Tongue (tissue), 2 donors: Measurements from ENCODE around the gene SLC17A9. TPM values are rescaled to one million over a fixed set of nuclear protein-coding genes. Genes with fewer than 3 reads are reported as not detected.
"Not testable (repeated sequence)": the region's sequence is repeated elsewhere in the genome, so short reads cannot be mapped to it uniquely, and the experiment has no call there.

Experiments used
- DNase-seq: peaks from one replicate; pipeline ENCODE4 v3.0.0-alpha.2; 2015
- total RNA-seq: library from RNA; depleted of rRNA; stranded (reverse); fragments of >200 nt; gene quantifications from one replicate; pipeline ENCODE4 v1.2.3, GENCODE V29; 2014

Gene SLC17A9
- total RNA-seq, 1 donor from 2014 or later: 2.3 TPM

GRCh38 chr20:62921119-62921687, 31.3 kb upstream of the SLC17A9 start:
- DNase-seq: peak; percentile 55

- DNase-seq: no peak
Measured at GRCh38 chr20:62922451-62922921, 30.0 kb upstream of the SLC17A9 start.

GRCh38 chr20:62923059-62923668, 29.3 kb upstream of the SLC17A9 start:
- DNase-seq: not testable (repeated sequence)

GRCh38 chr20:62923669-62924441, 28.7 kb upstream of the SLC17A9 start:
- no peak for DNase-seq

GRCh38 chr20:62924442-62925075, 27.9 kb upstream of the SLC17A9 start:
- peak; percentile 25 for DNase-seq

GRCh38 chr20:62925076-62925419, 27.5 kb upstream of the SLC17A9 start:
- no peak for DNase-seq

GRCh38 chr20:62925420-62926228, 26.9 kb upstream of the SLC17A9 start:
- peak; percentile 36 for DNase-seq

GRCh38 chr20:62926229-62927127, 26.0 kb upstream of the SLC17A9 start, which contains the start of gene DIDO1:
DIDO1 (minus strand) TSS chr20:62926505.
- DNase-seq: peak; percentile 94

GRCh38 chr20:62927128-62927705, 25.3 kb upstream of the SLC17A9 start:
- DNase-seq: no peak

- no peak for DNase-seq
Measured at GRCh38 chr20:62928246-62928939, 24.1 kb upstream of the SLC17A9 start.

GRCh38 chr20:62929051-62929538, 23.4 kb upstream of the SLC17A9 start:
- peak; percentile 58 for DNase-seq

- no peak for DNase-seq
Measured at GRCh38 chr20:62931464-62931863, 21.0 kb upstream of the SLC17A9 start.

- no peak for DNase-seq
Measured at GRCh38 chr20:62933966-62934365, 18.5 kb upstream of the SLC17A9 start.

- DNase-seq: no peak
Measured at GRCh38 chr20:62935204-62935967, 17.1 kb upstream of the SLC17A9 start.

- no peak for DNase-seq
Measured at GRCh38 chr20:62935968-62936585, 16.4 kb upstream of the SLC17A9 start.

- peak; percentile 98 for DNase-seq
Measured at GRCh38 chr20:62937268-62938104, 15.0 kb upstream of the SLC17A9 start.

GRCh38 chr20:62938105-62938888, 14.2 kb upstream of the SLC17A9 start, which contains the start of gene GID8:
GID8 (plus strand) TSS chr20:62938147; CDS start chr20:62941503, 3,356 bp downstream.
- DNase-seq: peak; percentile 63
